SK-N-SH (cell line): ENCODE measurements around the gene MAOB.

Experiments
- EP300 ChIP-seq, 2 experiments: IDR thresholded peaks; 2 replicates each; pipeline versions ENCODE4 v1.4.0 to v1.6.1; 2012; ENCODE audit warnings: borderline replicate concordance in 1 of 2, low read depth in 1 of 2, low read length in 1 of 2
- TF ChIP-seq, protein P1 (sequence below): fragments of 200-600 bp; sonication (generic); IDR thresholded peaks from 2 replicates; pipeline ENCODE4 v1.6.1; 2017; ENCODE audit warnings: antibody characterized with exemption, mild to moderate bottlenecking, moderate library complexity
- TF ChIP-seq, protein P2 (sequence below): IDR thresholded peaks from 2 replicates; pipeline ENCODE4 v1.4.0; 2012; ENCODE audit warnings: low read depth
- TF ChIP-seq, protein P3 (sequence below): fragments of 150-350 bp; IDR thresholded peaks from 2 replicates; pipeline ENCODE4 v1.6.1; 2017; ENCODE audit warnings: antibody characterized with exemption, low read length, low read depth, borderline replicate concordance

DNA sequence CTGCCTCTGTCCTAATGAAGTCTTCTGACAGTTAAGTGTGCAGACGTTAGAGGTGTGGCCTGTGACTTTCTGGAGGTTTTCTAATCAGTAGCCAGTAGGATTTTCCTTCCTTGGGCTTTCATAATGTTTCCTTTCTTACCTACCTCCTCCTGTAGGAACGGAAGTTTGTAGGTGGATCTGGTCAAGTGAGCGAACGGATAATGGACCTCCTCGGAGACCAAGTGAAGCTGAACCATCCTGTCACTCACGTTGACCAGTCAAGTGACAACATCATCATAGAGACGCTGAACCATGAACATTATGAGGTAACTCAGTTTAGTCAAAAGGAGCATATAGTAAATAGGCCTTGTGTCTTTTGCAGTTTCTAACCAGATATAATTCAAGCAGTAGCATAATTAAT lies 151.2 kb downstream of the MAOB start:
- TF ChIP-seq, protein P1, sequence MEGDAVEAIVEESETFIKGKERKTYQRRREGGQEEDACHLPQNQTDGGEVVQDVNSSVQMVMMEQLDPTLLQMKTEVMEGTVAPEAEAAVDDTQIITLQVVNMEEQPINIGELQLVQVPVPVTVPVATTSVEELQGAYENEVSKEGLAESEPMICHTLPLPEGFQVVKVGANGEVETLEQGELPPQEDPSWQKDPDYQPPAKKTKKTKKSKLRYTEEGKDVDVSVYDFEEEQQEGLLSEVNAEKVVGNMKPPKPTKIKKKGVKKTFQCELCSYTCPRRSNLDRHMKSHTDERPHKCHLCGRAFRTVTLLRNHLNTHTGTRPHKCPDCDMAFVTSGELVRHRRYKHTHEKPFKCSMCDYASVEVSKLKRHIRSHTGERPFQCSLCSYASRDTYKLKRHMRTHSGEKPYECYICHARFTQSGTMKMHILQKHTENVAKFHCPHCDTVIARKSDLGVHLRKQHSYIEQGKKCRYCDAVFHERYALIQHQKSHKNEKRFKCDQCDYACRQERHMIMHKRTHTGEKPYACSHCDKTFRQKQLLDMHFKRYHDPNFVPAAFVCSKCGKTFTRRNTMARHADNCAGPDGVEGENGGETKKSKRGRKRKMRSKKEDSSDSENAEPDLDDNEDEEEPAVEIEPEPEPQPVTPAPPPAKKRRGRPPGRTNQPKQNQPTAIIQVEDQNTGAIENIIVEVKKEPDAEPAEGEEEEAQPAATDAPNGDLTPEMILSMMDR = no peak
- TF ChIP-seq, protein P2, sequence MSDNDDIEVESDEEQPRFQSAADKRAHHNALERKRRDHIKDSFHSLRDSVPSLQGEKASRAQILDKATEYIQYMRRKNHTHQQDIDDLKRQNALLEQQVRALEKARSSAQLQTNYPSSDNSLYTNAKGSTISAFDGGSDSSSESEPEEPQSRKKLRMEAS = no peak
- TF ChIP-seq, protein P3, sequence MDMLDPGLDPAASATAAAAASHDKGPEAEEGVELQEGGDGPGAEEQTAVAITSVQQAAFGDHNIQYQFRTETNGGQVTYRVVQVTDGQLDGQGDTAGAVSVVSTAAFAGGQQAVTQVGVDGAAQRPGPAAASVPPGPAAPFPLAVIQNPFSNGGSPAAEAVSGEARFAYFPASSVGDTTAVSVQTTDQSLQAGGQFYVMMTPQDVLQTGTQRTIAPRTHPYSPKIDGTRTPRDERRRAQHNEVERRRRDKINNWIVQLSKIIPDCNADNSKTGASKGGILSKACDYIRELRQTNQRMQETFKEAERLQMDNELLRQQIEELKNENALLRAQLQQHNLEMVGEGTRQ = no peak
- no peak for TF ChIP-seq EP300 (IDR thresholded peaks at IDR 0.05; ENCODE audit: borderline replicate concordance in 1 of 2, low read depth in 1 of 2, low read length in 1 of 2)
